CD14-positive monocyte (primary cell): ENCODE measurements around the gene SMTNL2. TPM values are rescaled to one million over a fixed set of nuclear protein-coding genes. Genes with fewer than 3 reads are reported as not detected.
A peak's percentile ranks its signal among the peaks of the same experiment; 100 is the strongest.

Source experiments
- DNase-seq, 3 donors: peaks; one replicate each; pipeline ENCODE4 v3.0.0-alpha.2; 2011 to 2022
- H2AFZ ChIP-seq: 2 replicates; pipeline ENCODE4 v1.6.0; 2012; ENCODE audit warnings: mild to moderate bottlenecking, low read depth, low read length, inconsistent platforms; ENCODE audit not compliant: insufficient read depth, poor library complexity, severe bottlenecking
- H3K27ac ChIP-seq, 2 donors: 1 replicate in 1 of 2; 2 replicates in 1 of 2; pipeline ENCODE4 v1.5.1; 2012 to 2013; ENCODE audit warnings: low read length in 2 of 2, control low read depth in 1 of 2, inconsistent platforms in 1 of 2, low read depth in 1 of 2, mild to moderate bottlenecking in 1 of 2
- H3K27me3 ChIP-seq, 2 donors: one replicate each; pipeline versions ENCODE4 v1.6.0 to v1.6.1; 2011 to 2013; ENCODE audit warnings: low read length in 2 of 2; ENCODE audit not compliant: control insufficient read depth in 2 of 2, insufficient read depth in 2 of 2
- H3K36me3 ChIP-seq, 2 donors: replicated peaks in 1 of 2; 1 replicate in 1 of 2; 2 replicates in 1 of 2; pipeline versions ENCODE4 v1.5.1 to v1.6.1; 2012 to 2013; ENCODE audit warnings: low read length in 2 of 2, control low read depth in 1 of 2, inconsistent platforms in 1 of 2, mild to moderate bottlenecking in 1 of 2; ENCODE audit not compliant: insufficient read depth in 2 of 2, control insufficient read depth in 1 of 2
- H3K4me1 ChIP-seq, 2 donors: 1 replicate in 1 of 2; 2 replicates in 1 of 2; pipeline versions ENCODE4 v1.5.1 to v1.6.1; 2012 to 2013; ENCODE audit warnings: low read length in 2 of 2, control low read depth in 1 of 2, inconsistent platforms in 1 of 2, mild to moderate bottlenecking in 1 of 2, moderate library complexity in 1 of 2; ENCODE audit not compliant: insufficient read depth in 2 of 2, control insufficient read depth in 1 of 2
- H3K4me2 ChIP-seq: replicated peaks from 2 replicates; pipeline ENCODE3; 2012; ENCODE audit warnings: low read length, moderate library complexity, mild to moderate bottlenecking; ENCODE audit not compliant: poor library complexity, severe bottlenecking; ENCODE audit errors: extremely low read depth
- H3K4me3 ChIP-seq, 3 experiments: fragments of 200-600 bp in 1 of 3; sonication (generic) in 1 of 3; replicated peaks in 1 of 3; 1 replicate in 2 of 3; 2 replicates in 1 of 3; pipeline ENCODE4 v1.5.1; 2011 to 2013; ENCODE audit warnings: low read length in 3 of 3, mild to moderate bottlenecking in 3 of 3, control low read depth in 2 of 3, low read depth in 2 of 3, inconsistent platforms in 1 of 3, moderate library complexity in 1 of 3
- H3K79me2 ChIP-seq: 2 replicates; pipeline ENCODE4 v1.6.0; 2012; ENCODE audit warnings: mild to moderate bottlenecking, control low read depth, inconsistent platforms, low read length, moderate library complexity; ENCODE audit not compliant: insufficient read depth
- H3K9ac ChIP-seq: 2 replicates; pipeline ENCODE4 v1.6.0; 2017; ENCODE audit warnings: low read length, mild to moderate bottlenecking; ENCODE audit not compliant: insufficient read depth, poor library complexity, severe bottlenecking
- H3K9me3 ChIP-seq, 2 donors: replicated peaks in 1 of 2; 1 replicate in 1 of 2; 2 replicates in 1 of 2; pipeline versions ENCODE4 v1.5.1 to v1.6.1; 2012 to 2013; ENCODE audit warnings: low read length in 2 of 2, control low read depth in 1 of 2; ENCODE audit not compliant: control insufficient read depth in 1 of 2, insufficient read depth in 1 of 2
- H4K20me1 ChIP-seq: 2 replicates; pipeline ENCODE4 v1.6.0; 2012; ENCODE audit warnings: mild to moderate bottlenecking, low read length, control low read depth, moderate library complexity; ENCODE audit not compliant: insufficient read depth
- H3K27ac Mint-ChIP-seq, 7 donors: one replicate each; pipeline ENCODE4 v1.8.0; 2020; ENCODE audit warnings: mild to moderate bottlenecking in 7 of 7, mixed read lengths in 7 of 7, moderate library complexity in 6 of 7, inconsistent platforms in 2 of 7
- H3K27me3 Mint-ChIP-seq, 3 donors: one replicate each; pipeline ENCODE4 v1.8.0; 2021 to 2022; ENCODE audit warnings: low read depth in 3 of 3, mild to moderate bottlenecking in 3 of 3, mixed read lengths in 3 of 3, moderate library complexity in 3 of 3, inconsistent platforms in 1 of 3
- H3K36me3 Mint-ChIP-seq, 2 donors: one replicate each; pipeline ENCODE4 v1.8.0; 2020; ENCODE audit warnings: mixed read lengths in 2 of 2, inconsistent platforms in 1 of 2, mild to moderate bottlenecking in 1 of 2
- H3K4me1 Mint-ChIP-seq: one replicate; pipeline ENCODE4 v1.8.0; 2020; ENCODE audit warnings: mild to moderate bottlenecking, mixed read lengths
- H3K4me3 Mint-ChIP-seq, 2 donors: one replicate each; pipeline ENCODE4 v1.8.0; 2020; ENCODE audit warnings: mild to moderate bottlenecking in 2 of 2, mixed read lengths in 2 of 2, moderate library complexity in 1 of 2
- H3K9me3 Mint-ChIP-seq, 7 donors: one replicate each; pipeline ENCODE4 v1.8.0; 2020 to 2022; ENCODE audit warnings: mixed read lengths in 7 of 7, mild to moderate bottlenecking in 6 of 7, moderate library complexity in 6 of 7, inconsistent platforms in 2 of 7
- WGBS: methylation state at CpG from one replicate; pipeline ENCODE4 v1.1.5; 2013; ENCODE audit warnings: missing lambda C conversion rate; ENCODE audit not compliant: insufficient coverage; 5-methylcytosine and 5-hydroxymethylcytosine counted together
- intact Hi-C, 2 donors: fragments of 100-400 bp; cut with micrococcal nuclease; formaldehyde crosslinking; loops; one replicate each; pipeline versions ENCODE4 v1.15.0 to v1.15.1; 2023
- polyA plus RNA-seq, 3 donors: library from polyadenylated mRNA; depleted of rRNA in 1 of 3; unstranded in 2 of 3; stranded (reverse) in 1 of 3; fragments of 300-500 nt in 2 of 3; fragments of >200 nt in 1 of 3; fragmentation: Illumina TruSeq in 2 of 3; gene quantifications; 1 replicate in 2 of 3; 2 replicates in 1 of 3; pipeline ENCODE4 v1.2.3, GENCODE V29; 2012 to 2021
- TF ChIP-seq, protein P1 (sequence below): fragments of 200-600 bp; IDR thresholded peaks from one replicate; pipeline ENCODE4 v1.8.0; 2022; ENCODE audit warnings: antibody characterized with exemption, mild to moderate bottlenecking

SMTNL2 gene
- polyA plus RNA-seq, 3 donors, result 0.08 TPM; not detected in 2

DNA sequence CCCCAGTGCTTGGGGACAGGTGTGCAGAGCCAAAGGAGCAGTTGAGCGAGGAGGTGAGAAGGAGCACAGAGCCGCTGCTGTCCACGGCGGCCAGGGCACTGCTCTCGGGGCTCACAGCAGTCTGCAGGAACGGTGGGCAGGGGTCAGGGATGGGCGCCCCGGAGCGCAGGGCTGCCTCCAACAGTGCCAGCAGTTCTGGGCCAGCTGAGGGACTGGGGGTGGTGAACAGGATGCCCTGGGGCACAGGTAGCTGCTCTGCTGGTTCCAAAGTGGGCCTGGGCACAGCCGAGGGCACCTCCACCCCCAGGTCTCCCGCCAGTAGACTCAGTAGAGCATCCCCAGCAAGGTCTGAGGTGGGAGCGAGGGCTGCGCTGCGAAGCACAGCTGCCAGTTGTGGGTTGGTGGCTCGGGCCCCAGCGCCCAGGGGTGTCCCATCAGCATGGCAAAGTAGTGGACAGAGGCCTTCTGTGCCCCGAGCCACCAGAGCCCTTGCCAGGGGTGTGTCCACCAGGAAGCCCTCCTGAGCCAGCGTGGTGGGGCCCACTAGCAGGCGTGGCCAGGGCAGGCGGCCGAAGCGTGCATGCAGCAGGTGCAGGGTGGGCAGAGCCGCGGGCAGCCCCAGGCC lies 25.9 kb upstream of the SMTNL2 start:
- Histone ChIP-seq H3K9ac (no peak overlapping the region), H3K4me1 (peaks cover 19 to 26% of the 10 kb centered on the region in 2 donors), H3K27me3 (no peaks in the 10 kb centered on the region), H4K20me1 (no peaks in the 10 kb centered on the region), H3K9me3 (no peaks in the 10 kb centered on the region), H3K79me2 (peaks cover 16% of the 10 kb centered on the region), H2AFZ (no peak overlapping the region), H3K27ac (no peak overlapping the region), H3K36me3 (peaks cover 2% of the 10 kb centered on the region in 2 donors), H3K4me2 (no peak overlapping the region), H3K4me3 (no peak overlapping the region)
- intact Hi-C loops, result no loop called here
- Mint-ChIP-seq H3K4me1 (peaks cover 31% of the 10 kb centered on the region), H3K9me3 (no peaks in the 10 kb centered on the region), H3K4me3 (no peak overlapping the region), H3K27me3 (peaks cover 0 to 3% (median 2%) of the 10 kb centered on the region in 3 donors), H3K27ac (peak overlapping the region in 1 of 7 donors; percentile 46), H3K36me3 (peaks cover 2 to 4% of the 10 kb centered on the region in 2 donors)
- WGBS, result 96% methylated on average over 21 of the region's 24 CpGs
- TF ChIP-seq, protein P1, sequence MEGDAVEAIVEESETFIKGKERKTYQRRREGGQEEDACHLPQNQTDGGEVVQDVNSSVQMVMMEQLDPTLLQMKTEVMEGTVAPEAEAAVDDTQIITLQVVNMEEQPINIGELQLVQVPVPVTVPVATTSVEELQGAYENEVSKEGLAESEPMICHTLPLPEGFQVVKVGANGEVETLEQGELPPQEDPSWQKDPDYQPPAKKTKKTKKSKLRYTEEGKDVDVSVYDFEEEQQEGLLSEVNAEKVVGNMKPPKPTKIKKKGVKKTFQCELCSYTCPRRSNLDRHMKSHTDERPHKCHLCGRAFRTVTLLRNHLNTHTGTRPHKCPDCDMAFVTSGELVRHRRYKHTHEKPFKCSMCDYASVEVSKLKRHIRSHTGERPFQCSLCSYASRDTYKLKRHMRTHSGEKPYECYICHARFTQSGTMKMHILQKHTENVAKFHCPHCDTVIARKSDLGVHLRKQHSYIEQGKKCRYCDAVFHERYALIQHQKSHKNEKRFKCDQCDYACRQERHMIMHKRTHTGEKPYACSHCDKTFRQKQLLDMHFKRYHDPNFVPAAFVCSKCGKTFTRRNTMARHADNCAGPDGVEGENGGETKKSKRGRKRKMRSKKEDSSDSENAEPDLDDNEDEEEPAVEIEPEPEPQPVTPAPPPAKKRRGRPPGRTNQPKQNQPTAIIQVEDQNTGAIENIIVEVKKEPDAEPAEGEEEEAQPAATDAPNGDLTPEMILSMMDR, result no peak
- no peak for DNase-seq

DNA sequence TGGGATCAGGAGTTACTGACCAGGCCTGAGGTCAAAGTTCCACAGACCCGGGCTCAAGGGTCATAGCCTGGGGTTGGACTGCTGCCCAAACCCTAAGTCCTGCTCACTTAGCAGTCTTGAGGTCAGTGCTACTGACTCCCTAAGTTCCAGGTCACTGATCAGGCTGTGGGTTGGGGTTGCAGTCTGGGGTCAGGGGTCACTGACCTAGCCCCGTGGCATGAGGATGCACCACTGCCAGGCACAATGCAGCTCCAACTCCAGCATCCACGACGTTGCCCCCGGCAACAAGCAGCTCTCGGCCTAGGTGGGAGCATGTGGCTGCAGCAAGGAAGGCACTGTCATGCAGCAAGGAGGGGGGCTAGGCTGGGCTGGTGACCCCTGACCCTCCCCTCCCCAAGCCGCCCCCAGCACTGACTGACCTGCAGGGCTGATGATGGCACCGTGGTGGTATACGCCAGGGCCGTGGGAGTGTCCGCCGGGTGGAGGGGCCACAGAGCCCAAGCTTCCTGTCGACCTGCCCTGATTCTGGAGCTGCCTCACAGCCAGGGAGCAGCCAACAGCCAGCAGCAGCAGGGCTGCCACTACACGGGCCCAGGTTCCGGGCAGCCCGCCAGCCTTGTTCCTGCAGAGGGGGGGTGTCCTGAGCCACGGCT lies 25.1 kb upstream of the SMTNL2 start:
- WGBS, result 85% methylated on average over 12 of the region's 17 CpGs
- no peaks in the 10 kb centered on the region for H3K9me3 Mint-ChIP-seq
- Histone ChIP-seq H2AFZ (no peak overlapping the region), H3K4me2 (no peak overlapping the region), H3K27ac (no peak overlapping the region), H4K20me1 (no peaks in the 10 kb centered on the region), H3K9ac (no peak overlapping the region), H3K79me2 (peaks cover 8% of the 10 kb centered on the region), H3K36me3 (no peaks in the 10 kb centered on the region), H3K9me3 (no peaks in the 10 kb centered on the region), H3K4me3 (no peak overlapping the region), H3K4me1 (peaks cover 15 to 18% of the 10 kb centered on the region in 2 donors), H3K27me3 (no peaks in the 10 kb centered on the region)
- H3K4me3 Mint-ChIP-seq, result no peak overlapping the region
- H3K27me3 Mint-ChIP-seq, result peaks cover 0 to 5% (median 3%) of the 10 kb centered on the region in 3 donors
- H3K4me1 Mint-ChIP-seq, result peaks cover 23% of the 10 kb centered on the region
- no peak for DNase-seq
- no peak overlapping the region for H3K27ac Mint-ChIP-seq
- intact Hi-C loops, result no loop called here
- H3K36me3 Mint-ChIP-seq, result no peaks in the 10 kb centered on the region
- TF ChIP-seq, protein P1, result no peak
